Fibroblast of pulmonary artery (primary cell): Measurements from ENCODE around the gene PLA2G3.
A peak's percentile ranks its signal among the peaks of the same experiment; 100 is the strongest.

Source experiments
- DNase-seq: peaks from one replicate; pipeline ENCODE4 v3.0.0-alpha.2; 2010; ENCODE audit warnings: low read depth
- H3K4me3 ChIP-seq: replicated peaks from 2 replicates; pipeline ENCODE4 v1.5.1; 2011; ENCODE audit warnings: low read depth, mild to moderate bottlenecking, control low read depth, low read length, moderate library complexity
- TF ChIP-seq, protein P1 (sequence below): IDR thresholded peaks from 2 replicates; pipeline ENCODE4 v1.5.1; 2011; ENCODE audit warnings: mild to moderate bottlenecking, control low read depth, low read length, inconsistent platforms; ENCODE audit errors: missing control alignments

The PLA2G3 gene

DNA sequence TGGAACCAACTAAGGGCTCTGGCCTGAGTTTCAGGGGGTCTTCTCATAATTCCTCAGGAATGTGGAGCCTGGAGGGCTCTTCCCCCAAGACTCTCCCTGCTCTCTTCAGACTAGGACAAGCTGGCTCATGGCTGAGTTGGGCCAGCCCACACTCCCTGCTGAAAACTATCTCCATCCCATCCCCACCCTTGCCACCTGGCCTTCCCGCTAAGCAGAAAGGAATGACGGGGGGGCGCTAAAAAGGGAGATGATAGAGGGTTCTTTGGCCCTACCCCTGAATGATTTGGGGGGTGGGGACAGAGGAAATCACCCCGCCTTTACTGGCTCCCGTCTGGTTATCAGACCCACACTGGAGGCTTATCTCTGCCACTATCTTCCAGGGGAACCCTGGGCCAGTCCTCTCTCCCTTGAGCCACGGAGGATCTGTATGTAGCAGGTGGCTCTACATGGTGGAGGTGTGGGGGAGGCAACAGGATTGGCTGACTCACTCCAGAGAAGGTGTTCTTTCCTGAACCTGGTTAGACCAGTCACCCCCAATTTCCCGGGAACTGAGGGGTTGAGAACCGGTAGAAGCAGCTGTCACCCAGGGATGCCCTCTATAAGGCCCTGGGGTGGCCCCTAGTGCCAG, 53.5 kb downstream of the PLA2G3 start:
- no peak for DNase-seq
- TF ChIP-seq, protein P1, sequence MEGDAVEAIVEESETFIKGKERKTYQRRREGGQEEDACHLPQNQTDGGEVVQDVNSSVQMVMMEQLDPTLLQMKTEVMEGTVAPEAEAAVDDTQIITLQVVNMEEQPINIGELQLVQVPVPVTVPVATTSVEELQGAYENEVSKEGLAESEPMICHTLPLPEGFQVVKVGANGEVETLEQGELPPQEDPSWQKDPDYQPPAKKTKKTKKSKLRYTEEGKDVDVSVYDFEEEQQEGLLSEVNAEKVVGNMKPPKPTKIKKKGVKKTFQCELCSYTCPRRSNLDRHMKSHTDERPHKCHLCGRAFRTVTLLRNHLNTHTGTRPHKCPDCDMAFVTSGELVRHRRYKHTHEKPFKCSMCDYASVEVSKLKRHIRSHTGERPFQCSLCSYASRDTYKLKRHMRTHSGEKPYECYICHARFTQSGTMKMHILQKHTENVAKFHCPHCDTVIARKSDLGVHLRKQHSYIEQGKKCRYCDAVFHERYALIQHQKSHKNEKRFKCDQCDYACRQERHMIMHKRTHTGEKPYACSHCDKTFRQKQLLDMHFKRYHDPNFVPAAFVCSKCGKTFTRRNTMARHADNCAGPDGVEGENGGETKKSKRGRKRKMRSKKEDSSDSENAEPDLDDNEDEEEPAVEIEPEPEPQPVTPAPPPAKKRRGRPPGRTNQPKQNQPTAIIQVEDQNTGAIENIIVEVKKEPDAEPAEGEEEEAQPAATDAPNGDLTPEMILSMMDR, result no peak
- H3K4me3 ChIP-seq, result no peak overlapping the region

DNA sequence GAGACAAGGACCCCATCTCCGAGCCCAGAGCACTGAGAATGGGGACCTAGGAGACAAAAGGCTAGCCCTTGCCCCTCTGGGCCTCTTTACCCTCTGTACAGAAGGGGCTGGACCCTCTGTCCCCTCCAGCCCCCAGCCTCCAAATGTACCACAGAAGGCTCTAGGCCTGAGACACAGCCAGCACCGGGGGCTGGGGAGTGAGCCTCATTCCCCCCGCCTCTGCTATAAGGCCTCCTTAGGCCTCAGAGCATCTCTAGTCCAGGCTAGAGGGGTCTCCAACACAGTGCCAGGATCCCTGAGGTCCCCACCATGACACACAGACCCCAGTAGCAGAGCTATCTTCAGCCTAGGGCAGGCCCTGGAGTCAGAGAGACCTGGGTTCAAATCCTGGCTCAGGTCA, 54.4 kb downstream of the PLA2G3 start:
- no peak for DNase-seq
- H3K4me3 ChIP-seq, result no peak overlapping the region
- TF ChIP-seq, protein P1, result no peak

DNA sequence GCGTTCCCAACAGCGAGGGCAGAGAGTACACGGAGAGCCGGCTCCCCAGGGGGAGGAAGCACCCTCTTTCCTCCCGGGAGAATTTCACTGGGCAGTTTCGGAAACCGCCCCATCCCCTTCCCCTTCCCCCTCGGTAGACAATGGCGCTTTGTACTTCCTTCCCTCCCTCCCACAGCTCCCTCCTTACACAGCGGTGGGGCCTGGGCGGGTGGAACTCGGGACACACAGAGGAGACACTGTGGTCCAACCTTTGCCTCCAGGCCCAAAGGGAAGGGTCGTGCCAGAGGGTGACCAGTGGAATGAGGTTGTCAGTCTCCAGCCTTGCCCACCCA, 54.8 kb downstream of the PLA2G3 start:
- H3K4me3 ChIP-seq, result peak overlapping the region; percentile 73
- peak; percentile 59 for DNase-seq
- TF ChIP-seq, protein P1, result no peak

DNA sequence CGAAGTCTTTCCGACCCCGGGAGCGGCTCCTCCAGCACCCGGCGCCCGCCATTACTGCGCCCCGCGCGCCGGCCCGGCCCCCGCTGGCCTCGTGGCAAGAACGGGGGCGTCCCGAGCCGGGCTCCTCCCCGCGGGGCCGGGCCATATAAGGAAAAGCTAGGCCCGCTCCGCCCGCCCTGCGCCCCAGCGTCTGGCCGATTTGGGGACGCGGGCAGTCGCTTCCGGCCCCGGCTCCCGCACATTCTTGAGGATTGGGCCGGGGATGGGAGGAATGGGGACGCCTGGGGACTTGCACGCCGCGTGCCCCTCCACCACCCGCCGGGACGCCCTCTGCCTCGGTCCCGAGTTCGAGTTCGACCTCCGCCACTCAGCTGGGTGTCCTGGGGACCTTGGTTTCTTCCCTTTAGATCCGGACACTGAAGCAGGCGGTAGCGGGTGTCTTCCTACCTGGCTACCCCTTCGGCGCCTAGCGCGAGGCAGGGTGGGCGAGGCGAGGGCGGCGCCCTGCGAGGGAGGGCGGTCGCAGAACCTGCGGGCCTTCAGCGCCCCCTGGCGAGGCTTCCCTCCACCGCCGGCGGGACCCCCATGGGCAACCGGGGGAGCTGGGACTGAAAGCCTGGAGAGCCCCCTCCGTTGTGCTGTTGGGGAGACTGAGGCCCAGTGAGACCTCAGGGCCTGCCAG, 55.4 kb downstream of the PLA2G3 start:
- peak overlapping the region; percentile 73 for H3K4me3 ChIP-seq
- TF ChIP-seq, protein P1, result peak; percentile 62
- DNase-seq, result peak; percentile 84
